Lower leg skin (tissue), 4 donors: Measurements from ENCODE around the gene TRIM29. TPM values are rescaled to one million over a fixed set of nuclear protein-coding genes. Genes with fewer than 3 reads are reported as not detected.
"Not testable (repeated sequence)": the region's sequence is repeated elsewhere in the genome, so short reads cannot be mapped to it uniquely, and the experiment has no call there.

Source experiments
- DNase-seq, 2 donors: peaks; one replicate each; pipeline ENCODE4 v3.0.0-alpha.2; 2019; ENCODE audit warnings: low spot score in 2 of 2
- H3K4me3 ChIP-seq: fragments of 200-600 bp; sonication (generic); 2 replicates; pipeline ENCODE4 v1.5.1; 2017; ENCODE audit warnings: mild to moderate bottlenecking, low read depth; ENCODE audit not compliant: poor library complexity, severe bottlenecking
- CTCF ChIP-seq, 3 donors: fragments of 450-650 bp; IDR thresholded peaks; one replicate each; pipeline ENCODE4 v1.5.1; 2016; ENCODE audit warnings: antibody characterized with exemption in 3 of 3, mild to moderate bottlenecking in 3 of 3, moderate library complexity in 2 of 3
- POLR2A ChIP-seq, 2 donors: fragments of 450-650 bp; IDR thresholded peaks; one replicate each; pipeline ENCODE4 v1.6.1; 2016 to 2017; ENCODE audit warnings: antibody characterized with exemption in 2 of 2, mild to moderate bottlenecking in 1 of 2, moderate library complexity in 1 of 2
- WGBS, 2 donors: methylation state at CpG; one replicate each; pipeline ENCODE4 v1.1.5; 2018; 5-methylcytosine and 5-hydroxymethylcytosine counted together
- intact Hi-C: fragments of 100-400 bp; cut with DNase I; formaldehyde crosslinking; loops from one replicate; pipeline ENCODE4 v1.15.0; 2023; ENCODE audit warnings: low total_unique reads
- total RNA-seq, 4 donors: library from RNA; depleted of rRNA; stranded (reverse); fragments of >200 nt; gene quantifications; one replicate each; pipeline ENCODE4 v1.1.0, GENCODE V29; 2016

Gene TRIM29
- total RNA-seq, 4 donors from 2014 or later: 1,092 to 1,522 (median 1,226) TPM

DNA sequence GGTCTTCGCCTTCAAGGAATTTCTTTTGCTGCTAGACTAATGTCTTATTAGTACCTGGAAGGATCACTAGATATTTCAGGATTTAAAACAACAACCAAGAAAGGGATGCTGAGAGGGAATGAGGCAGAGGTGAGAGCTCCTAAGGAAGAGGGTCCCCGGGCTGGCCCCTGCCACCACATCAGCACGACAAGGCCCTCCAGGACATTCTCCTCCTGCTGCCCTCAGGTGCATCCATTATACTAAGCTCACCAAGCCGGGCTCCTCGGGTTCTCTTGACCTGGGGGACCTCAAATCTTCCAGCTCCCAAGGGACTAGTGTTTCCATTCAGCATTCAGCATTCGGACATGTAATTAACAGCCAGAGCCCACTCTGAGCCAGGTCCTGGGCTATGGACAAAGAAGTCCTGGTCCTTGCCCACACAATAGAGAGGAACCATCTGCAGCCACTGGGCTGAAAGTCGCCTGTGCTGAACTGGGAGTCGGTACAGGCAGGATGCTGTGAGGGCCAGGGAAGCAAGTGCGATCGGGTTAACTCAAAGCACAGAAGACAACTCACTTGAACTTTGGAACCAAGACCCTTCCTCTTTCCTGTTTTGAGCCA, 43.6 kb upstream of the TRIM29 start:
- peak; percentile 11 to 77 for DNase-seq
- no peak for TF ChIP-seq CTCF (IDR thresholded peaks at IDR 0.05)
- no peak for TF ChIP-seq POLR2A (IDR thresholded peaks at IDR 0.05)
- 89 to 91% methylated on average over 10 of the region's 10 CpGs for WGBS, 2 donors
- intact Hi-C loops: no loop called here
- no peak overlapping the region for H3K4me3 ChIP-seq

DNA sequence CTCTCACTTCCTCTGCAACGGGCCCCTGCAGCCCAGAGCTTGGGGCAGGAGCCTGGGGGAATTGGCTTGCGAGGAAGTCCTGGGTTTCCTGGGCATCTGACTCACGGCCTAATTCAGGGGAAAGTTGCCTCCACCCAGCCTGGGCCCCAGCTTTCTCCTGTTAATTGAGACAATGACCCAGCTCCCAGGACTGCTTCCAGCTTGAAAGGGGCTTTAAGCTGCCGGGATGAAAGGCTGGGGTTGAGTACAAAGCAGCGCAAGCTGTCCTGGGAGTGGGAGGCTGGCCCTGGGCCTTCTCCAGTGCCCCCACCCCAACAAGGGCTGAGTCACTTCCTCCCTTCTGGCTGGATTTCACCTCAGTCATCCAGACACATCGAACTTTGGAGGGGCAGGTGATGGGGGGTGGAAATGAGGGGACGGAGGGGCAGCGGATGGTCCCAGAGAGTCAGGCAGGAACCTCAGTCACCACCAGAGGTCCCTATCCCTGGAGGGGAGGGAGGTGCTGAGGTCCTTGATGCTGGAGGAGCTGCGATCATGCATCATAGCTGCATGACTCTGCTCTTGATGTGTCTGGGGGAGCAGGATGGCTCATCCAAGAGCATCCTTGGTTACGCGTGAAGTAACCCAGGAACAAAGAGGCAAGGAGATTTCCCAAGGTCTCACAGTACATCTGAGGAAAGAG, 42.8 kb upstream of the TRIM29 start:
- H3K4me3 ChIP-seq: no peak overlapping the region
- intact Hi-C loops: no loop called here
- 54 to 69% methylated on average over 8 to 10 of the region's 11 CpGs for WGBS, 2 donors
- TF ChIP-seq CTCF (IDR thresholded peaks at IDR 0.05) (no peak), POLR2A (IDR thresholded peaks at IDR 0.05) (no peak)
- peak; percentile 14 to 83 for DNase-seq

DNA sequence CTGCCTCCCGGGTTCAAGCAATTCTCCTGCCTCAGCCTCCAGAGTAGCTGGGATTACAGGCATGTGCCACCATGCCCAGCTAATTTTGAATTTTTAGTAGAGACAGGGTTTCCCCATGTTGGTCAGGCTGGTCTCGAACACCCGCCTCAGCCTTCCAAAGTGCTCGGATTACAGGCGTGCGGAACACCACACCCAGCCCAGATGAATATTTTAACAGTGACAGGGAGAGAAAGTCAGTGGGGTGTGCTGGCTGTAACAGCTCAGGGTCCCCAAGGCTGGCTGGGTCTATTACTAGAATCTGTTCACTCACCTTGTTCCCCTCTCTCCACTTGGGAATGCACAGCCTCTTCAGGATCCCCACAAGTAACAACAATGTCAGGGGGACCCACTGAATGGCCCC, 42.1 kb upstream of the TRIM29 start:
- intact Hi-C loops, DNase-seq: not testable (repeated sequence)
- WGBS, 2 donors: 76 to 92% methylated on average over 6 of the region's 6 CpGs

DNA sequence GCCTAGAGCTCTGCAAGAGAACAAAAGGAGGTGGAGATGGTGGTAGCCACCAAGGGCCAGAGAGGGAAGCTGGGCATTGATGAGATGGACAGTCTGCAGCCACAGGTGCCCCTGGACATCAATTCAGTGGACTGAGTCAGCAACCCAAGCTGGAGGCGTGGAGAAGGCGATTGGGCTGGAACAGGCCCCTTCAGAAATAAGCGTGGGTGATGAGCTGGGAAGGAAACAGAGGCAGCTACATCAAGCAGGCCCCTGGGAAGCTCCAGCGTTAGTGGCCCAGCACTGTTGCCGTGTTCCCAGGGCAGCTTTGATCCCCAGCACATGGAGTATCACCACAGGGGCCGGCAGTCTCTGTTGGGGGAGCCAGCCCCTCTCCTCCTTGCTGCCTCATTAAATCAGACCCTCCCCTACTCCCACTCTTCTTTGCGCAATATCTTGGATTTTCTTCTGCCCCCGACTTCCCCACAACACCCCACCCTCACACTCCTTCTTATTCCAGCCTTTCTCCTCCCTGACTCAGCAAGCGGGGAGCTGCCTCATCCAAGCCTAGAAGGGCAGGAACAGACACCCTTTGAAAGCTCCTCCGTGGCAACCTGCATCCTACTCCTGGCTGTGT, 41.3 kb upstream of the TRIM29 start:
- TF ChIP-seq CTCF (IDR thresholded peaks at IDR 0.05): no peak
- TF ChIP-seq POLR2A (IDR thresholded peaks at IDR 0.05): no peak
- H3K4me3 ChIP-seq: no peak overlapping the region
- 63 to 74% methylated on average over 10 of the region's 10 CpGs for WGBS, 2 donors
- peak in 1 of 2 donors; percentile 72 for DNase-seq
- intact Hi-C loops: loop anchor here (10.0 kb wide), 1 partner anchor 126 kb away; no protein-coding TSS in a partner anchor

More for the DNA sequence above, 42.1 kb upstream of the TRIM29 start:
- not testable (repeated sequence) for H3K4me3 ChIP-seq

GRCh38 chr11:120178561-120179056, 40.7 kb upstream of the TRIM29 start:
- no peak for TF ChIP-seq CTCF (IDR thresholded peaks at IDR 0.05)
- WGBS, 2 donors: 81 to 83% methylated on average over 5 of the region's 5 CpGs
- intact Hi-C loops: loop anchor here (10.0 kb wide), 1 partner anchor 126 kb away; no protein-coding TSS in a partner anchor
- no peak overlapping the region for H3K4me3 ChIP-seq
- peak in 1 of 2 donors; percentile 70 for DNase-seq

DNA sequence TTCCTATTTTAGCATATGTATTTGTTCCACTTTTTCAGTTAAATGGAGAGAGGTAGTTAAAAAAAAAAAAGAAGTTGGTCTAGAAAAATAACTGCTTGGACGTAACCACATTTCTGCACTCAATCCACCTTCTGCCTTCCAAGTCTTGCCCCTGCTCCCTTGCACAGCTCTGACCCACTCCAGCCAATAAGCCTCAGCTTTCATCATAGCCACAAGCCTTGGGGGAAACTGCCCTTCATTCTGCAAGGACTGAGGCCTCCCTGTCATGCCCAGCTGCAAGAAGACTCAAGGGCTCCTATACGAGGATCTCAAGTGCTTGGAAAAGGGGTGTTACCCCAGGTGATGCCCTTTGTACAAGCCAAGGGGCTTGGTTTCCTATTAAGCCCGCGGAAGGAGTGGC, 37.0 kb upstream of the TRIM29 start:
- DNase-seq: no peak
- intact Hi-C loops: loop anchor here (5.0 to 10.0 kb wide), 2 partner anchors 52 to 130 kb away; no protein-coding TSS in a partner anchor
- TF ChIP-seq CTCF (IDR thresholded peaks at IDR 0.05) (no peak), POLR2A (IDR thresholded peaks at IDR 0.05) (no peak)
- H3K4me3 ChIP-seq: no peak overlapping the region
- WGBS, 2 donors: 74 to 81% methylated on average over 4 of the region's 4 CpGs
